PFSK-1 (cell line): ENCODE data around the gene SNX7.

Source experiments
- FOXP2 ChIP-seq: optimal IDR thresholded peaks from 2 replicates; pipeline ENCODE3; 2011; ENCODE audit warnings: borderline replicate concordance, control low read depth, inconsistent platforms; ENCODE audit not compliant: insufficient read depth; ENCODE audit errors: extremely low read length, extremely low read depth
- POLR2AphosphoS5 ChIP-seq: IDR thresholded peaks from 2 replicates; pipeline ENCODE4 v1.6.1; 2012; ENCODE audit warnings: low read depth, mild to moderate bottlenecking, control low read depth, low read length, moderate library complexity
- SIN3A ChIP-seq: IDR thresholded peaks from 2 replicates; pipeline ENCODE4 v1.6.1; 2012; ENCODE audit warnings: mild to moderate bottlenecking, low read length, moderate library complexity, borderline replicate concordance; ENCODE audit not compliant: insufficient read depth
- TAF1 ChIP-seq: IDR thresholded peaks from 2 replicates; pipeline ENCODE4 v1.6.1; 2012; ENCODE audit warnings: low read length, control low read depth, borderline replicate concordance; ENCODE audit not compliant: insufficient read depth
- TF ChIP-seq, protein P1 (sequence below), 2 experiments: IDR thresholded peaks; 2 replicates each; pipeline versions ENCODE4 v1.6.1 to v1.8.0; 2011 to 2012; ENCODE audit warnings: low read depth in 2 of 2, low read length in 2 of 2, control low read depth in 1 of 2, inconsistent platforms in 1 of 2, mild to moderate bottlenecking in 1 of 2, moderate library complexity in 1 of 2; ENCODE audit not compliant: insufficient read depth in 1 of 2

The SNX7 gene

DNA sequence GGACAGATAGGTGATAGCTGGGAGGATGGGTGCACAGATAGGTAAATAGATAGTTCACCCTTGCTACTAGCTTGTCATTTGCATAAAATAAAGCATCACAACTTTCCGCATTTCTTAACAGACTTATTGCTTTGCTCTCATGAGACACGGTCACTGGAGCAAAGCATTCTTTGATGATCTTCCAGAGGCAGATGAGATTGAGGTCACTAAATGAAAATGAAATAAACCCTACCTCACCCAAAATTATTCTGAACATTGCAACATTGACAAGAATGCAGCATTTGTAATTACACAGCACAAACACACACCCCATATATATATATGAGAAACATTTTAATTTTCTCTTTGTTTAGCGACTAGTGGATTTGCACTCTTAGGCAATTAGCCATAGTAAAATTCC lies 107.6 kb downstream of the SNX7 start:
- TF ChIP-seq SIN3A (no peak), POLR2AphosphoS5 (no peak), TAF1 (no peak), FOXP2 (no peak)
- TF ChIP-seq, protein P1, sequence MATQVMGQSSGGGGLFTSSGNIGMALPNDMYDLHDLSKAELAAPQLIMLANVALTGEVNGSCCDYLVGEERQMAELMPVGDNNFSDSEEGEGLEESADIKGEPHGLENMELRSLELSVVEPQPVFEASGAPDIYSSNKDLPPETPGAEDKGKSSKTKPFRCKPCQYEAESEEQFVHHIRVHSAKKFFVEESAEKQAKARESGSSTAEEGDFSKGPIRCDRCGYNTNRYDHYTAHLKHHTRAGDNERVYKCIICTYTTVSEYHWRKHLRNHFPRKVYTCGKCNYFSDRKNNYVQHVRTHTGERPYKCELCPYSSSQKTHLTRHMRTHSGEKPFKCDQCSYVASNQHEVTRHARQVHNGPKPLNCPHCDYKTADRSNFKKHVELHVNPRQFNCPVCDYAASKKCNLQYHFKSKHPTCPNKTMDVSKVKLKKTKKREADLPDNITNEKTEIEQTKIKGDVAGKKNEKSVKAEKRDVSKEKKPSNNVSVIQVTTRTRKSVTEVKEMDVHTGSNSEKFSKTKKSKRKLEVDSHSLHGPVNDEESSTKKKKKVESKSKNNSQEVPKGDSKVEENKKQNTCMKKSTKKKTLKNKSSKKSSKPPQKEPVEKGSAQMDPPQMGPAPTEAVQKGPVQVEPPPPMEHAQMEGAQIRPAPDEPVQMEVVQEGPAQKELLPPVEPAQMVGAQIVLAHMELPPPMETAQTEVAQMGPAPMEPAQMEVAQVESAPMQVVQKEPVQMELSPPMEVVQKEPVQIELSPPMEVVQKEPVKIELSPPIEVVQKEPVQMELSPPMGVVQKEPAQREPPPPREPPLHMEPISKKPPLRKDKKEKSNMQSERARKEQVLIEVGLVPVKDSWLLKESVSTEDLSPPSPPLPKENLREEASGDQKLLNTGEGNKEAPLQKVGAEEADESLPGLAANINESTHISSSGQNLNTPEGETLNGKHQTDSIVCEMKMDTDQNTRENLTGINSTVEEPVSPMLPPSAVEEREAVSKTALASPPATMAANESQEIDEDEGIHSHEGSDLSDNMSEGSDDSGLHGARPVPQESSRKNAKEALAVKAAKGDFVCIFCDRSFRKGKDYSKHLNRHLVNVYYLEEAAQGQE (IDR thresholded peaks at IDR 0.05; ENCODE audit: insufficient read depth in 1 of 2, low read depth in 2 of 2, low read length in 2 of 2) = no peak

GRCh38 chr1:98781906-98782305 lies 120.4 kb downstream of the SNX7 start:
- TF ChIP-seq POLR2AphosphoS5 (no peak), FOXP2 (no peak)
- TF ChIP-seq, protein P1 (IDR thresholded peaks at IDR 0.05; ENCODE audit: insufficient read depth in 1 of 2, low read depth in 2 of 2, low read length in 2 of 2) = no peak

DNA sequence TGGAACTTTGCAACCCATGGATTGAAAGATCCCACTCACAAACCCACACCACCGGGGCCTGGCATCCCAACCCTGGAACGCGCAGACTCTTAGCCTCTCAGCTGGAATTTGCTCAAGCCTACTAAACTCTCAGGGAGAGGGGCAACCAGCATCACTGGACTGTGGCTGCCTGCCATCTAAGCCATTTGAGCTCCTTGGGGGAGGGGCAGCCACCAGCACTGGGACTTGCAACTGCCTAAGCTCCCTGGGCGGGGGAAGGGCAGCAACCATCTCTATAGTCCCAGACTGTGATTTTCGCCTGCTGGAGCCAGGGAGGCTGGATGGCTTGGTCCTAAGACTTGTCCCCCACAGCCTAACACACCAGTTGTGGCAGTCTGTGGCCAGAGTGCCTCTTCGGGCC lies 122.3 kb downstream of the SNX7 start:
- no peak for TF ChIP-seq POLR2AphosphoS5

DNA sequence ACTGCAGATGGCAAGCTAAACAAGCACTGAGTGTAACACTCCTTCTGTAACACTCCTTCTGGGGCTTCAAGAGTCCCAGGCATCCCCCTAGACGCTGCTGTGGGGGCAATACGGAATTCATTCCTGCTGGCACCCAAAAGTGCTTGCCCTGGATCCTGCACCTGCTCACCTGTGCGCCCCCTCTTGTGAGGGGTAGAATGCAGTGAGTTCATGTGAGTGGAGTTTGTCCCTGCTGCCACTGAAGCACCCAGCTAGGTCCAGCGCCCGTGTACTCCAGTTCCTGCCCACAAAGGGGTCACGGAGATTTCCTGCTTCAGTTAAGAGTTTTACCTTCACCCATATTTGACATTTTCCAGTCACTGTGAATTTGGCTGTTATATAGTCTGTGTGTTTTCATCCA lies 130.0 kb downstream of the SNX7 start:
- no peak for TF ChIP-seq TAF1
- TF ChIP-seq, protein P1 (IDR thresholded peaks at IDR 0.05; ENCODE audit: insufficient read depth in 1 of 2, low read depth in 2 of 2, low read length in 2 of 2) = no peak
- TF ChIP-seq POLR2AphosphoS5 = no peak
- no peak for TF ChIP-seq FOXP2
- no peak for TF ChIP-seq SIN3A

DNA sequence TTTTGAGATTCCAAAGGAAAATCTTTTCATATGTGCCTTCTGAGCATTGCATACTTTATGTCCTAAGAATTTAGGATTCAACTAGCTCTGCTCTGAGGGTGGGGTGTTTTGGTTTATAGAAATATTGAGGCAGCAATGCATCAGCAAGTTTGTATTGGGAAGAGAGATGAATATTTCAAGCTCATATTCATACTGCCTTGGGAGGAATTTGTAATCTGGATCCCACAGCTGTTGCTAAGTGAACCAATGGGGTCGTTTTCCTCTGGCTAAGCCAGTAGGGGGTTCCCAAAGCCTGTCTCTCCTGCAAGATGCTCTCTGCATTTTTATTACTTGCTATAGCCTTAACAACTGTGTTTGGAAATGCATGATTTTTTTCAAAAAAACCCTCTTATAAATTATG lies 130.6 kb downstream of the SNX7 start:
- TF ChIP-seq FOXP2 (no peak), POLR2AphosphoS5 (no peak), SIN3A (no peak), TAF1 (no peak)
- TF ChIP-seq, protein P1 (IDR thresholded peaks at IDR 0.05; ENCODE audit: insufficient read depth in 1 of 2, low read depth in 2 of 2, low read length in 2 of 2) = no peak
